ENCODE results near the gene KIAA0753. TPM values are rescaled to one million over a fixed set of nuclear protein-coding genes. Genes with fewer than 3 reads are reported as not detected.

KIAA0753 gene
- total and polyA plus RNA-seq, 2 of the 13 experiments (the other 11 are each of a cell fraction or from before 2014, with no cell fraction given): 5.2 to 9.1 TPM

DNA sequence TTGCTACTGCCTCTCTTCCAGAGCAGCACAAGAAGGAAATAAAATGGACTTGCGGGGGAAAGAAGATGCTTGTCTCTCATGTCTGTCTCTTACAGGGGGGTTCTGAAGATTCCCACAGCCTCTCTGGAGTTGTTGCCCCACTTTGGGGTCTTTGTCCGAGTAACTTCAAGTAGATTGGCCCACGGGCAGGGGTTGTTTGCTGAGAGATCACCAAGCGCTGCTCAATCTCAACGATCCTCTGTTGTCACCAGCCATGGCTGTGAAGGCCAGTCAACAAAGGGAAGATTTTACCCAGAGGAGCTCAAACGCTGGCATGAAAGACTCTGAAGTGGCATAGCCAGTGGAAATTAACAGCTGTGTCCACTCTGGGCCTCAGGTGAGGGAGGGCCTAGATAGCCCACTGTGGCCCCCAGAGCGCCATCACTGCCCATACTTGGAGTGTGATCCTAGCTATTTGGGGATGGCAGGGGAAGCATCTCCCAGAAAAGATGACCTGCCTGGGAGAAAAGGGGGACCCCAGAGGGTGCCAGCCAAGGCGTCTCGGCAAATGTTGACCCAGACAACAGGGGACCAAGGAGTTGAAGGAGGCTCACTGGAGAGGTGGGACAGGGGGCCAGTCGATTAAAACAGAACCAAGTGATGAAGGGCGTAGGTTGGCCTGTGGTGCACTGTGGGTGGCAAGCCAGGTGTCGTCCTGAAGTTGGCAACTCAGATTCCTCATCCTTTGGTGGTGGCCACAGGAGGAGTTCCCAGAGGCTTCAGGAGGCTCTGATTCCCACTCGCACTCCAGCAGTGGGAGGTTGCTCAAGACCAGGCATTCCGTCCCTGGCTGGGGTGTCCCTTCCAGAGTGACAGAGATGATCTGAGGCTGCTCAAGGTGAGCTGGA lies 44.6 kb upstream of the KIAA0753 start (continued):
- TF ChIP-seq, protein P1, sequence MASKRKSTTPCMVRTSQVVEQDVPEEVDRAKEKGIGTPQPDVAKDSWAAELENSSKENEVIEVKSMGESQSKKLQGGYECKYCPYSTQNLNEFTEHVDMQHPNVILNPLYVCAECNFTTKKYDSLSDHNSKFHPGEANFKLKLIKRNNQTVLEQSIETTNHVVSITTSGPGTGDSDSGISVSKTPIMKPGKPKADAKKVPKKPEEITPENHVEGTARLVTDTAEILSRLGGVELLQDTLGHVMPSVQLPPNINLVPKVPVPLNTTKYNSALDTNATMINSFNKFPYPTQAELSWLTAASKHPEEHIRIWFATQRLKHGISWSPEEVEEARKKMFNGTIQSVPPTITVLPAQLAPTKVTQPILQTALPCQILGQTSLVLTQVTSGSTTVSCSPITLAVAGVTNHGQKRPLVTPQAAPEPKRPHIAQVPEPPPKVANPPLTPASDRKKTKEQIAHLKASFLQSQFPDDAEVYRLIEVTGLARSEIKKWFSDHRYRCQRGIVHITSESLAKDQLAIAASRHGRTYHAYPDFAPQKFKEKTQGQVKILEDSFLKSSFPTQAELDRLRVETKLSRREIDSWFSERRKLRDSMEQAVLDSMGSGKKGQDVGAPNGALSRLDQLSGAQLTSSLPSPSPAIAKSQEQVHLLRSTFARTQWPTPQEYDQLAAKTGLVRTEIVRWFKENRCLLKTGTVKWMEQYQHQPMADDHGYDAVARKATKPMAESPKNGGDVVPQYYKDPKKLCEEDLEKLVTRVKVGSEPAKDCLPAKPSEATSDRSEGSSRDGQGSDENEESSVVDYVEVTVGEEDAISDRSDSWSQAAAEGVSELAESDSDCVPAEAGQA (IDR thresholded peaks at IDR 0.05; ENCODE audit: low read depth): no peak
- TF ChIP-seq, protein P1 (CRISPR knock-in tag; IDR thresholded peaks at IDR 0.05; ENCODE audit: borderline replicate concordance): no peak
- TF ChIP-seq SNAPC2 (CRISPR knock-in tag; IDR thresholded peaks at IDR 0.05): peak; percentile 84; the same call in 1 of the 2 replicates
- TF ChIP-seq, protein P2, sequence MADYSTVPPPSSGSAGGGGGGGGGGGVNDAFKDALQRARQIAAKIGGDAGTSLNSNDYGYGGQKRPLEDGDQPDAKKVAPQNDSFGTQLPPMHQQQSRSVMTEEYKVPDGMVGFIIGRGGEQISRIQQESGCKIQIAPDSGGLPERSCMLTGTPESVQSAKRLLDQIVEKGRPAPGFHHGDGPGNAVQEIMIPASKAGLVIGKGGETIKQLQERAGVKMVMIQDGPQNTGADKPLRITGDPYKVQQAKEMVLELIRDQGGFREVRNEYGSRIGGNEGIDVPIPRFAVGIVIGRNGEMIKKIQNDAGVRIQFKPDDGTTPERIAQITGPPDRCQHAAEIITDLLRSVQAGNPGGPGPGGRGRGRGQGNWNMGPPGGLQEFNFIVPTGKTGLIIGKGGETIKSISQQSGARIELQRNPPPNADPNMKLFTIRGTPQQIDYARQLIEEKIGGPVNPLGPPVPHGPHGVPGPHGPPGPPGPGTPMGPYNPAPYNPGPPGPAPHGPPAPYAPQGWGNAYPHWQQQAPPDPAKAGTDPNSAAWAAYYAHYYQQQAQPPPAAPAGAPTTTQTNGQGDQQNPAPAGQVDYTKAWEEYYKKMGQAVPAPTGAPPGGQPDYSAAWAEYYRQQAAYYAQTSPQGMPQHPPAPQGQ (CRISPR knock-in tag; IDR thresholded peaks at IDR 0.05; ENCODE audit: borderline replicate concordance): no peak
- TF ChIP-seq, protein P3, sequence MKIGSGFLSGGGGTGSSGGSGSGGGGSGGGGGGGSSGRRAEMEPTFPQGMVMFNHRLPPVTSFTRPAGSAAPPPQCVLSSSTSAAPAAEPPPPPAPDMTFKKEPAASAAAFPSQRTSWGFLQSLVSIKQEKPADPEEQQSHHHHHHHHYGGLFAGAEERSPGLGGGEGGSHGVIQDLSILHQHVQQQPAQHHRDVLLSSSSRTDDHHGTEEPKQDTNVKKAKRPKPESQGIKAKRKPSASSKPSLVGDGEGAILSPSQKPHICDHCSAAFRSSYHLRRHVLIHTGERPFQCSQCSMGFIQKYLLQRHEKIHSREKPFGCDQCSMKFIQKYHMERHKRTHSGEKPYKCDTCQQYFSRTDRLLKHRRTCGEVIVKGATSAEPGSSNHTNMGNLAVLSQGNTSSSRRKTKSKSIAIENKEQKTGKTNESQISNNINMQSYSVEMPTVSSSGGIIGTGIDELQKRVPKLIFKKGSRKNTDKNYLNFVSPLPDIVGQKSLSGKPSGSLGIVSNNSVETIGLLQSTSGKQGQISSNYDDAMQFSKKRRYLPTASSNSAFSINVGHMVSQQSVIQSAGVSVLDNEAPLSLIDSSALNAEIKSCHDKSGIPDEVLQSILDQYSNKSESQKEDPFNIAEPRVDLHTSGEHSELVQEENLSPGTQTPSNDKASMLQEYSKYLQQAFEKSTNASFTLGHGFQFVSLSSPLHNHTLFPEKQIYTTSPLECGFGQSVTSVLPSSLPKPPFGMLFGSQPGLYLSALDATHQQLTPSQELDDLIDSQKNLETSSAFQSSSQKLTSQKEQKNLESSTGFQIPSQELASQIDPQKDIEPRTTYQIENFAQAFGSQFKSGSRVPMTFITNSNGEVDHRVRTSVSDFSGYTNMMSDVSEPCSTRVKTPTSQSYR (CRISPR knock-in tag; IDR thresholded peaks at IDR 0.05; ENCODE audit: borderline replicate concordance): no peak
- TF ChIP-seq SRSF1 (optimal IDR thresholded peaks at IDR 0.05; ENCODE audit: low read depth, low read length): no peak
- TF ChIP-seq, protein P4, sequence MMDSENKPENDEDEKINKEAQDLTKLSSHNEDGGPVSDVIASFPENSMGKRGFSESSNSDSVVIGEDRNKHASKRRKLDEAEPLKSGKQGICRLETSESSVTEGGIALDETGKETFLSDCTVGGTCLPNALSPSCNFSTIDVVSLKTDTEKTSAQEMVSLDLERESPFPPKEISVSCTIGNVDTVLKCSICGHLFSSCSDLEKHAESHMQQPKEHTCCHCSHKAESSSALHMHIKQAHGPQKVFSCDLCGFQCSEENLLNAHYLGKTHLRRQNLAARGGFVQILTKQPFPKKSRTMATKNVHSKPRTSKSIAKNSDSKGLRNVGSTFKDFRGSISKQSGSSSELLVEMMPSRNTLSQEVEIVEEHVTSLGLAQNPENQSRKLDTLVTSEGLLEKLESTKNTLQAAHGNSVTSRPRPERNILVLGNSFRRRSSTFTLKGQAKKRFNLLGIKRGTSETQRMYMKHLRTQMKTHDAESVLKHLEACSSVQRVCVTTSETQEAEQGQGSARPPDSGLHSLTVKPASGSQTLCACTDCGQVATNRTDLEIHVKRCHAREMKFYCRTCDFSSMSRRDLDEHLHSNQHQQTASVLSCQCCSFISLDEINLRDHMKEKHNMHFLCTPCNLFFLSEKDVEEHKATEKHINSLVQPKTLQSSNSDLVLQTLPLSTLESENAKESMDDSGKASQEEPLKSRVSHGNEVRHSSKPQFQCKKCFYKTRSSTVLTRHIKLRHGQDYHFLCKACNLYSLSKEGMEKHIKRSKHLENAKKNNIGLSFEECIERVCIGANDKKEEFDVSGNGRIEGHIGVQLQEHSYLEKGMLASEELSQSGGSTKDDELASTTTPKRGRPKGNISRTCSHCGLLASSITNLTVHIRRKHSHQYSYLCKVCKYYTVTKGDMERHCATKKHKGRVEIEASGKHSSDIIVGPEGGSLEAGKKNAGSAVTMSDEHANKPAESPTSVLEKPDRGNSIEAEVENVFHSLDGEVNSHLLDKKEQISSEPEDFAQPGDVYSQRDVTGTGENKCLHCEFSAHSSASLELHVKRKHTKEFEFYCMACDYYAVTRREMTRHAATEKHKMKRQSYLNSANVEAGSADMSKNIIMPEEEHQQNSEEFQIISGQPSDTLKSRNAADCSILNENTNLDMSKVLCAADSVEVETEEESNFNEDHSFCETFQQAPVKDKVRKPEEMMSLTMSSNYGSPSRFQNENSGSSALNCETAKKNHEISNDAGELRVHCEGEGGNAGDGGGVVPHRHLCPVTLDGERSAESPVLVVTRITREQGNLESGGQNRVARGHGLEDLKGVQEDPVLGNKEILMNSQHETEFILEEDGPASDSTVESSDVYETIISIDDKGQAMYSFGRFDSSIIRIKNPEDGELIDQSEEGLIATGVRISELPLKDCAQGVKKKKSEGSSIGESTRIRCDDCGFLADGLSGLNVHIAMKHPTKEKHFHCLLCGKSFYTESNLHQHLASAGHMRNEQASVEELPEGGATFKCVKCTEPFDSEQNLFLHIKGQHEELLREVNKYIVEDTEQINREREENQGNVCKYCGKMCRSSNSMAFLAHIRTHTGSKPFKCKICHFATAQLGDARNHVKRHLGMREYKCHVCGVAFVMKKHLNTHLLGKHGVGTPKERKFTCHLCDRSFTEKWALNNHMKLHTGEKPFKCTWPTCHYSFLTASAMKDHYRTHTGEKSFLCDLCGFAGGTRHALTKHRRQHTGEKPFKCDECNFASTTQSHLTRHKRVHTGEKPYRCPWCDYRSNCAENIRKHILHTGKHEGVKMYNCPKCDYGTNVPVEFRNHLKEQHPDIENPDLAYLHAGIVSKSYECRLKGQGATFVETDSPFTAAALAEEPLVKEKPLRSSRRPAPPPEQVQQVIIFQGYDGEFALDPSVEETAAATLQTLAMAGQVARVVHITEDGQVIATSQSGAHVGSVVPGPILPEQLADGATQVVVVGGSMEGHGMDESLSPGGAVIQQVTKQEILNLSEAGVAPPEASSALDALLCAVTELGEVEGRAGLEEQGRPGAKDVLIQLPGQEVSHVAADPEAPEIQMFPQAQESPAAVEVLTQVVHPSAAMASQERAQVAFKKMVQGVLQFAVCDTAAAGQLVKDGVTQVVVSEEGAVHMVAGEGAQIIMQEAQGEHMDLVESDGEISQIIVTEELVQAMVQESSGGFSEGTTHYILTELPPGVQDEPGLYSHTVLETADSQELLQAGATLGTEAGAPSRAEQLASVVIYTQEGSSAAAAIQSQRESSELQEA (CRISPR knock-in tag; IDR thresholded peaks at IDR 0.05; ENCODE audit: not compliant biosample characterization): no peak
